K562 (cell line): ENCODE data around the gene WDR55. TPM values are rescaled to one million over a fixed set of nuclear protein-coding genes. Genes with fewer than 3 reads are reported as not detected.

ENCODE experiments used
- ATAC-seq: fragments of 200-7000 bp; cut with Tn5 transposase; 3 replicates; pipeline ENCODE4 v1.9.1; 2020; ENCODE audit warnings: moderate library complexity
- BruUV-seq: library from RNA; stranded (reverse); fragments of 400-500 nt; replicated peaks from 2 replicates; lab custom pipeline; 2021; lab: Mats Ljungman, UMichigan
- CTCF ChIA-PET: fragments of 300-600 bp; formaldehyde crosslinking; extraction: SDS; loops from one replicate; lab custom pipeline; 2021; ENCODE audit warnings: low intra/inter-chr PET ratio; lab: Yijun Ruan, JAX
- POLR2A ChIA-PET: fragments of 300-600, 350-650 bp; sonication (Branson Sonifier 250); formaldehyde crosslinking; extraction: SDS; loops from one replicate; lab custom pipeline; 2021; ENCODE audit warnings: antibody characterized with exemption, inconsistent platforms; lab: Yijun Ruan, JAX
- DNase-seq, 4 experiments: peaks; one replicate each; pipeline versions ENCODE4 v3.0.0 to v3.0.0-alpha.2; 2011 to 2018; ENCODE audit warnings: low spot score in 3 of 4, mixed read lengths in 3 of 4; ENCODE audit errors: extremely low read depth in 1 of 4
- FAIRE-seq: peaks from 2 replicates; lab custom pipeline; 2011; peaks lifted over from hg19 to GRCh38; lab: Jason Lieb, UNC
- H2AFZ ChIP-seq: 2 replicates; pipeline ENCODE4 v1.6.0; 2011; ENCODE audit warnings: low read depth, low read length, control low read depth, inconsistent platforms
- H3K27ac ChIP-seq: fragments of 200-600 bp; 3 replicates; pipeline ENCODE4 v1.8.0; 2011; ENCODE audit warnings: low read depth, mild to moderate bottlenecking, control low read depth, inconsistent platforms, low read length, moderate library complexity, mixed read lengths; ENCODE audit errors: extremely low read depth
- H3K27me3 ChIP-seq, 2 experiments: fragments of 300-600 bp in 1 of 2; 2 replicates in 1 of 2; 3 replicates in 1 of 2; pipeline versions ENCODE4 v1.6.0 to v1.8.0; 2011; ENCODE audit warnings: inconsistent platforms in 2 of 2, low read length in 2 of 2, mild to moderate bottlenecking in 1 of 2, mixed read lengths in 1 of 2, moderate library complexity in 1 of 2; ENCODE audit not compliant: control insufficient read depth in 2 of 2, insufficient read depth in 2 of 2
- H3K36me3 ChIP-seq: fragments of 300-600 bp; 3 replicates; pipeline ENCODE4 v1.8.0; 2011; ENCODE audit warnings: mild to moderate bottlenecking, low read length, inconsistent platforms; ENCODE audit not compliant: control insufficient read depth, insufficient read depth
- H3K4me1 ChIP-seq, 2 experiments: fragments of 200-600 bp in 1 of 2; replicated peaks in 1 of 2; 2 replicates in 1 of 2; 3 replicates in 1 of 2; pipeline versions ENCODE4 v1.5.1 to v1.8.0; 2011; ENCODE audit warnings: inconsistent platforms in 2 of 2, low read length in 2 of 2, mild to moderate bottlenecking in 1 of 2, mixed read lengths in 1 of 2, moderate library complexity in 1 of 2; ENCODE audit not compliant: control insufficient read depth in 2 of 2, insufficient read depth in 2 of 2
- H3K4me2 ChIP-seq: 2 replicates; pipeline ENCODE4 v1.6.1; 2011; ENCODE audit warnings: low read length, control low read depth, inconsistent platforms, mixed read lengths; ENCODE audit not compliant: insufficient read depth
- H3K4me3 ChIP-seq: fragments of 200-600 bp; sonication (generic), shearing (Covaris generic); 2 replicates; pipeline ENCODE4 v1.5.1; 2016; ENCODE audit warnings: control low read depth, inconsistent platforms
- H3K79me2 ChIP-seq: fragments of 200-600 bp; 3 replicates; pipeline ENCODE4 v1.8.0; 2011; ENCODE audit warnings: low read length, inconsistent platforms; ENCODE audit not compliant: control insufficient read depth, insufficient read depth
- H3K9ac ChIP-seq, 2 experiments: 2 replicates each; pipeline versions ENCODE4 v1.6.0 to v1.6.1; 2011; ENCODE audit warnings: low read depth in 2 of 2, low read length in 2 of 2, control low read depth in 1 of 2, inconsistent platforms in 1 of 2, mild to moderate bottlenecking in 1 of 2, mixed read lengths in 1 of 2; ENCODE audit not compliant: insufficient read depth in 1 of 2
- H3K9me1 ChIP-seq: one replicate; pipeline ENCODE4 v1.6.0; 2011; ENCODE audit warnings: inconsistent platforms, mild to moderate bottlenecking, low read length, moderate library complexity; ENCODE audit not compliant: control insufficient read depth, insufficient read depth
- H3K9me3 ChIP-seq: replicated peaks from 2 replicates; pipeline ENCODE4 v1.5.1; 2011; ENCODE audit warnings: low read depth, low read length, inconsistent platforms; ENCODE audit not compliant: control insufficient read depth, insufficient read depth
- H4K20me1 ChIP-seq: replicated peaks from 2 replicates; pipeline ENCODE4 v1.6.1; 2011; ENCODE audit warnings: low read length, inconsistent platforms, mixed read lengths; ENCODE audit not compliant: control insufficient read depth, insufficient read depth
- SMARCE1 ChIP-seq: fragments of 450-650 bp; IDR thresholded peaks from 2 replicates; pipeline ENCODE4 v1.7.1; 2016; ENCODE audit warnings: mild to moderate bottlenecking
- TEAD1 ChIP-seq, 2 experiments: fragments of 450-650 bp in 1 of 2; sonication (generic) in 1 of 2; formaldehyde crosslinking; IDR thresholded peaks; 2 replicates each; pipeline versions ENCODE4 v1.4.0 to v1.8.0; 2020 to 2022; ENCODE audit warnings: mild to moderate bottlenecking in 2 of 2, missing genetic modification reagents in 1 of 2
- THRAP3 ChIP-seq: fragments of 450-650 bp; IDR thresholded peaks from 2 replicates; pipeline ENCODE4 v1.6.1; 2016; ENCODE audit warnings: mild to moderate bottlenecking, inconsistent platforms, borderline replicate concordance
- ZBED1 ChIP-seq: IDR thresholded peaks from 2 replicates; pipeline ENCODE4 v1.6.1; 2014
- WGBS: fragments of 100-300 bp; shearing (Covaris generic); methylation state at CpG from one replicate; pipeline ENCODE4 v1.1.6; 2016; ENCODE audit warnings: low coverage, mixed read lengths; ENCODE audit not compliant: insufficient coverage; ENCODE audit errors: missing lambda C conversion rate; 5-methylcytosine and 5-hydroxymethylcytosine counted together
- in situ Hi-C: fragments of 300-500 bp; cut with MboI; formaldehyde crosslinking; loops from 4 replicates; pipeline ENCODE4 v1.15.0; 2018; ENCODE audit warnings: inconsistent platforms, mixed read lengths
- intact Hi-C: fragments of 100-400 bp; cut with micrococcal nuclease; formaldehyde crosslinking; loops from 2 replicates; pipeline ENCODE4 v1.14.2; 2022
- polyA plus RNA-seq, 8 experiments: library from polyadenylated mRNA; depleted of rRNA in 4 of 8; stranded (reverse) in 5 of 8; unstranded in 3 of 8; fragments of >200 nt; fragmentation: Nextera tagmentation in 2 of 8; fragmentation: Illumina TruSeq in 1 of 8; extraction: Ambion mirVana in 2 of 8; extraction: Trizol in 1 of 8; gene quantifications; 2 replicates each; pipeline versions ENCODE4 v1.2.1 to v1.2.3, GENCODE V29; 2011 to 2014; ENCODE audit warnings: inconsistent platforms in 1 of 8, missing spikeins in 1 of 8
- total RNA-seq, 7 experiments: library from RNA; depleted of rRNA in 6 of 7; stranded (reverse); fragments of >200 nt in 6 of 7; fragmentation: Illumina TruSeq in 2 of 7; extraction: Trizol in 2 of 7; gene quantifications; 2 replicates each; pipeline versions ENCODE4 v1.2.1 to v1.2.3, GENCODE V29; 2011 to 2021; ENCODE audit warnings: low replicate concordance in 1 of 7
- TF ChIP-seq, protein P1 (sequence below), 2 experiments: fragments of 450-650 bp; IDR thresholded peaks; 2 replicates each; pipeline ENCODE4 v1.6.1; 2016
- TF ChIP-seq, protein P2 (sequence below): sonication (generic); formaldehyde crosslinking; IDR thresholded peaks from 2 replicates; pipeline ENCODE4 v1.8.1; 2023; ENCODE audit warnings: mild to moderate bottlenecking, missing genetic modification reagents

WDR55 gene
- total and polyA plus RNA-seq, 9 of the 15 experiments (the other 6 are each of a cell fraction or from before 2014, with no cell fraction given) = 5.2 to 45.0 (median 29.3) TPM

DNA sequence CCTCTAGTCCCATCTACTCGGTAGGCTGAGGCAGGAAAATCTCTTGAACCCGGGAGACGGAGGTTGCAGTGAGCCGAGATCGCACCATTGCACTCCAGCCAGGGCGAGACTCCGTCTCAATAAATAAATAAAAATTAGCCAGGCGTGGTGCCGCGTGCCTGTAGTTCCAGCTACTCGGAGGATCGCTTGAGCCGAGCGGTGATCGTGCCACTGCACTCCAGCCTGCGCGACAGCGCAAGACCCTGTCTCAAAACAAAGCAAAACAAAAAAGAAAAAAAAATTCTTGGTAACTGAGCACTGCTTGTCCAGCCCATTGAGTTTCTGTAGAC lies 710 bp upstream of the WDR55 start:
- DNase-seq (no peak), FAIRE-seq (no peak), ATAC-seq (no peak)
- intact Hi-C loops = loop anchor here (1.0 to 2.0 kb wide), 5 partner anchors 17 to 263 kb away; partner anchors contain the start of genes ANKHD1, HARS1, HARS2 and IK
- Histone ChIP-seq H3K27me3 (no peaks in the 10 kb centered on the region), H3K4me3 (peak overlapping the region; percentile 92), H3K27ac (peak overlapping the region; percentile 91), H3K9ac (peak overlapping the region; percentile 76 to 93), H3K9me1 (no peaks in the 10 kb centered on the region), H3K4me2 (peak overlapping the region; percentile 96), H3K9me3 (no peaks in the 10 kb centered on the region), H4K20me1 (0 out of 2 replicates have a peak, but pooled peaks cover 3% of the 10 kb centered on the region), H3K79me2 (peaks cover 36% of the 10 kb centered on the region), H3K36me3 (peaks cover 72% of the 10 kb centered on the region), H3K4me1 (peaks cover 10 to 11% of the 10 kb centered on the region in 2 experiments; a peak in 4 of 5 replicates), H2AFZ (peak overlapping the region; percentile 97)
- ChIA-PET CTCF (no interaction called here), POLR2A (interaction anchor here (0.6 to 3.2 kb wide), 13 partner anchors 8 to 292 kb away, joined by 3 to 17 read pairs (median 3); partner anchors contain the start of genes EIF4EBP3, IK and NDUFA2)
- WGBS = 79% methylated on average over 18 of the region's 18 CpGs
- in situ Hi-C loops = no loop called here
- BruUV-seq = no TSS peak
- TF ChIP-seq ZBED1 (0 out of 2 replicates have a peak, but pooled peaks have one; percentile 3), THRAP3 (0 out of 2 replicates have a peak, but pooled peaks have one; percentile 67), SMARCE1 (0 out of 2 replicates have a peak, but pooled peaks have one; percentile 6), TEAD1 (CRISPR knock-in tag; IDR thresholded peaks at IDR 0.05) (0 out of 4 replicates have a peak, but pooled peaks of 1 of the 2 experiments have one; percentile 20)
- TF ChIP-seq, protein P1, sequence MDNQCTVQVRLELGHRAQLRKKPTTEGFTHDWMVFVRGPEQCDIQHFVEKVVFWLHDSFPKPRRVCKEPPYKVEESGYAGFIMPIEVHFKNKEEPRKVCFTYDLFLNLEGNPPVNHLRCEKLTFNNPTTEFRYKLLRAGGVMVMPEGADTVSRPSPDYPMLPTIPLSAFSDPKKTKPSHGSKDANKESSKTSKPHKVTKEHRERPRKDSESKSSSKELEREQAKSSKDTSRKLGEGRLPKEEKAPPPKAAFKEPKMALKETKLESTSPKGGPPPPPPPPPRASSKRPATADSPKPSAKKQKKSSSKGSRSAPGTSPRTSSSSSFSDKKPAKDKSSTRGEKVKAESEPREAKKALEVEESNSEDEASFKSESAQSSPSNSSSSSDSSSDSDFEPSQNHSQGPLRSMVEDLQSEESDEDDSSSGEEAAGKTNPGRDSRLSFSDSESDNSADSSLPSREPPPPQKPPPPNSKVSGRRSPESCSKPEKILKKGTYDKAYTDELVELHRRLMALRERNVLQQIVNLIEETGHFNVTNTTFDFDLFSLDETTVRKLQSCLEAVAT (IDR thresholded peaks at IDR 0.05) = peak in 1 of 2 experiments; percentile 78; a peak in 2 of 4 replicates
- TF ChIP-seq, protein P2, sequence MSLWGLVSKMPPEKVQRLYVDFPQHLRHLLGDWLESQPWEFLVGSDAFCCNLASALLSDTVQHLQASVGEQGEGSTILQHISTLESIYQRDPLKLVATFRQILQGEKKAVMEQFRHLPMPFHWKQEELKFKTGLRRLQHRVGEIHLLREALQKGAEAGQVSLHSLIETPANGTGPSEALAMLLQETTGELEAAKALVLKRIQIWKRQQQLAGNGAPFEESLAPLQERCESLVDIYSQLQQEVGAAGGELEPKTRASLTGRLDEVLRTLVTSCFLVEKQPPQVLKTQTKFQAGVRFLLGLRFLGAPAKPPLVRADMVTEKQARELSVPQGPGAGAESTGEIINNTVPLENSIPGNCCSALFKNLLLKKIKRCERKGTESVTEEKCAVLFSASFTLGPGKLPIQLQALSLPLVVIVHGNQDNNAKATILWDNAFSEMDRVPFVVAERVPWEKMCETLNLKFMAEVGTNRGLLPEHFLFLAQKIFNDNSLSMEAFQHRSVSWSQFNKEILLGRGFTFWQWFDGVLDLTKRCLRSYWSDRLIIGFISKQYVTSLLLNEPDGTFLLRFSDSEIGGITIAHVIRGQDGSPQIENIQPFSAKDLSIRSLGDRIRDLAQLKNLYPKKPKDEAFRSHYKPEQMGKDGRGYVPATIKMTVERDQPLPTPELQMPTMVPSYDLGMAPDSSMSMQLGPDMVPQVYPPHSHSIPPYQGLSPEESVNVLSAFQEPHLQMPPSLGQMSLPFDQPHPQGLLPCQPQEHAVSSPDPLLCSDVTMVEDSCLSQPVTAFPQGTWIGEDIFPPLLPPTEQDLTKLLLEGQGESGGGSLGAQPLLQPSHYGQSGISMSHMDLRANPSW (CRISPR knock-in tag) = 0 out of 2 replicates have a peak, but pooled peaks have one; percentile 11
